ENCODE data around the gene DAPK1.

DAPK1 gene

GRCh38 chr9:87618226-87618625, 120.6 kb downstream of the DAPK1 start:
- DNase-seq: no peak

- no peak for DNase-seq
Measured at GRCh38 chr9:87618931-87619330, 121.3 kb downstream of the DAPK1 start.

GRCh38 chr9:87619346-87619745, 121.7 kb downstream of the DAPK1 start:
- DNase-seq: no peak

- no peak for DNase-seq
Measured at GRCh38 chr9:87620731-87621322, 123.2 kb downstream of the DAPK1 start.

- no peak for DNase-seq
Measured at GRCh38 chr9:87622098-87622497, 124.4 kb downstream of the DAPK1 start.

GRCh38 chr9:87622923-87623322, 125.3 kb downstream of the DAPK1 start:
- DNase-seq: no peak

- DNase-seq: no peak
Measured at GRCh38 chr9:87628346-87628745, 130.7 kb downstream of the DAPK1 start.

GRCh38 chr9:87629104-87629503, 131.4 kb downstream of the DAPK1 start:
- no peak for DNase-seq

GRCh38 chr9:87630266-87630665, 132.6 kb downstream of the DAPK1 start:
- DNase-seq: no peak

GRCh38 chr9:87630846-87631245, 133.2 kb downstream of the DAPK1 start:
- DNase-seq: no peak

- DNase-seq: no peak
Measured at GRCh38 chr9:87635656-87636501, 138.2 kb downstream of the DAPK1 start.

GRCh38 chr9:87638292-87638691, 140.6 kb downstream of the DAPK1 start:
- no peak for DNase-seq

GRCh38 chr9:87639949-87640348, 142.3 kb downstream of the DAPK1 start:
- DNase-seq: no peak

GRCh38 chr9:87640385-87640795, 142.7 kb downstream of the DAPK1 start:
- no peak for DNase-seq

- no peak for DNase-seq
Measured at GRCh38 chr9:87641067-87641466, 143.4 kb downstream of the DAPK1 start.

GRCh38 chr9:87642330-87643106, 144.9 kb downstream of the DAPK1 start:
- no peak for DNase-seq

- no peak for DNase-seq
Measured at GRCh38 chr9:87643107-87643650, 145.5 kb downstream of the DAPK1 start.

- no peak for DNase-seq
Measured at GRCh38 chr9:87643778-87644570, 146.3 kb downstream of the DAPK1 start.

- DNase-seq: no peak
Measured at GRCh38 chr9:87644659-87645058, 147.0 kb downstream of the DAPK1 start.

- DNase-seq: no peak
Measured at GRCh38 chr9:87646546-87646945, 148.9 kb downstream of the DAPK1 start.

- no peak for DNase-seq
Measured at GRCh38 chr9:87647114-87647513, 149.4 kb downstream of the DAPK1 start.

GRCh38 chr9:87648606-87649005, 150.9 kb downstream of the DAPK1 start:
- no peak for DNase-seq
